AG09319 (cell line): ENCODE measurements around the gene IFNA1.

ENCODE experiments used
- DNase-seq: peaks from one replicate; pipeline ENCODE4 v3.0.0-alpha.2; 2010; ENCODE audit warnings: low read depth; ENCODE audit errors: extremely low read depth
- TF ChIP-seq, protein P1 (sequence below): IDR thresholded peaks from 2 replicates; pipeline ENCODE4 v1.5.1; 2011; ENCODE audit warnings: low read depth, mild to moderate bottlenecking, inconsistent platforms, low read length, moderate library complexity

Gene IFNA1

DNA sequence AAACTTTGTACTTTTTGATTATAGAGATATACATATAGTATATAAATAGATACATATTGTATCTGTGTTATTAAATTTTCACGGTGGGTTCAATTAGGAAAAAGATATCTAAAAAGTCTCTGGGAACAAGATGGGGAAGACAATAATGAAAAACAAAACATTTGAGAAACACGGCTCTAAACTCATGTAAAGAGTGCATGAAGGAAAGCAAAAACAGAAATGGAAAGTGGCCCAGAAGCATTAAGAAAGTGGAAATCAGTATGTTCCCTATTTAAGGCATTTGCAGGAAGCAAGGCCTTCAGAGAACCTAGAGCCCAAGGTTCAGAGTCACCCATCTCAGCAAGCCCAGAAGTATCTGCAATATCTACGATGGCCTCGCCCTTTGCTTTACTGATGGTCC is at the start of gene IFNA1:
Gene IFNA1 (plus strand): TSS at position 301 of the 400 bp plus-strand sequence. CDS start 69 bp downstream, at position 370.
- TF ChIP-seq, protein P1, sequence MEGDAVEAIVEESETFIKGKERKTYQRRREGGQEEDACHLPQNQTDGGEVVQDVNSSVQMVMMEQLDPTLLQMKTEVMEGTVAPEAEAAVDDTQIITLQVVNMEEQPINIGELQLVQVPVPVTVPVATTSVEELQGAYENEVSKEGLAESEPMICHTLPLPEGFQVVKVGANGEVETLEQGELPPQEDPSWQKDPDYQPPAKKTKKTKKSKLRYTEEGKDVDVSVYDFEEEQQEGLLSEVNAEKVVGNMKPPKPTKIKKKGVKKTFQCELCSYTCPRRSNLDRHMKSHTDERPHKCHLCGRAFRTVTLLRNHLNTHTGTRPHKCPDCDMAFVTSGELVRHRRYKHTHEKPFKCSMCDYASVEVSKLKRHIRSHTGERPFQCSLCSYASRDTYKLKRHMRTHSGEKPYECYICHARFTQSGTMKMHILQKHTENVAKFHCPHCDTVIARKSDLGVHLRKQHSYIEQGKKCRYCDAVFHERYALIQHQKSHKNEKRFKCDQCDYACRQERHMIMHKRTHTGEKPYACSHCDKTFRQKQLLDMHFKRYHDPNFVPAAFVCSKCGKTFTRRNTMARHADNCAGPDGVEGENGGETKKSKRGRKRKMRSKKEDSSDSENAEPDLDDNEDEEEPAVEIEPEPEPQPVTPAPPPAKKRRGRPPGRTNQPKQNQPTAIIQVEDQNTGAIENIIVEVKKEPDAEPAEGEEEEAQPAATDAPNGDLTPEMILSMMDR = no peak
- no peak for DNase-seq

DNA sequence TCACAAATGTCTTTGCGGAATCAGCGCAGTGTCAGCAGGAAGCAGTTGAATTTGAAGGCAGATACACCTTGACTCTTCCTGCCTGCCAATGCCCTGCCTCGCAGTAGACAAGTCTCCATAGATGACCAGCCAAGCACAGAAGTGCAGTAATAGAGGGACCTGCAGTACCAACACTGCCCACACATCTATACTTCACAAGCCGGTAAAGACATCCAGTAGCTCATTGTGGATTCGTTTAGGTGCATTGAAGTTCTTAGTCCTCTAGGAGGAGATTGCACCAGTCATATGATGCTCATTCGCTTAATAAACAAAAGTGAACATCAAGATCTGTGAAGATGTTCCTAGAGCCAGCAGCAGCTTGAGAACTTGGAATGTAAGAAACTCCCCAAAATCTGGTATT is 48.0 kb upstream of the IFNA1 start:
- TF ChIP-seq, protein P1 = no peak; the same call in 1 of the 2 replicates
- DNase-seq = no peak

DNA sequence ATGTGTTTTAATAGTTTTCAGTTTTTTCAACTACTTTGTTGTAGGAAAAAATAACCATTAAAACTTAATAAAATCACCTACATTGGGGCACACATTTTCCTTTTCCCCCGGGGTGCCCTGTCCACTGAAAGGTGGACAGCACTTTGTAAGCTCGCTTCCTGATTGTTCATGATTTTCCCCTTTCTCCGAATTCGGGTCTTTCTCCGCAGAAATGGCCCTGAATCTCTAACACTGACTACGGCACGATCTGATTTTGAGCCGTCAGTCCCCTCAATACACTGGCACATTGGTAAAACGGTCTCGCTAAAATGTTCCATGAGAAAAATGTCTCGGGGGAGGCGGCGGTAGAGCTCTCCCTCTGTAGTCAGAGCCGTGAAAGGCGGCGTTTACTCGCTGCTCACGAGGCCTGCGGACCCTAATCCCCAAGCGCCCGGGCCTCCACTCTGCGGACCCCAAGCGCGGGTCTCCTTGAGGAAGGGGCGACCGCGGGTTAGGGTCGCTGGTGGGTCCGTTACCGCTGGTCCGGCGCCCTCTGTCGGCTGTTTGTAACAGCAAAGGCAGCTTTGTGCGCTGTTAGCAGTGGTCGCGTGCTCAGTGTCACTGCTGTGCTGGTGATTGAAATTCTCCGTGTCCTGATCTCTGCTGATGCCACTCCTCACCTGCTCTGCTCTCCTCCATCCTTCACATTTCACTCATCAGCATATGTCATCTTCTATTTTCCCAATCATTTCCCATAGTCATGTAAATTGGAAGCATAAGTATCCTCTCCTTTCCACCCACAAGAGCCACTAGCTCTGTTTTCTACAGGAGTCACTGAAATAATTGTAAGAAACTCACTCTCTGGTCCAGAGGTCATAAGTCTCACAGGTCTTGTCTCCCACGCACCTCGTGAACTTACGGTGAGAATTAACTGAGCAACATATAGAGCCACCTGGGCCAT is 44.2 kb upstream of the IFNA1 start:
- no peak for DNase-seq

DNA sequence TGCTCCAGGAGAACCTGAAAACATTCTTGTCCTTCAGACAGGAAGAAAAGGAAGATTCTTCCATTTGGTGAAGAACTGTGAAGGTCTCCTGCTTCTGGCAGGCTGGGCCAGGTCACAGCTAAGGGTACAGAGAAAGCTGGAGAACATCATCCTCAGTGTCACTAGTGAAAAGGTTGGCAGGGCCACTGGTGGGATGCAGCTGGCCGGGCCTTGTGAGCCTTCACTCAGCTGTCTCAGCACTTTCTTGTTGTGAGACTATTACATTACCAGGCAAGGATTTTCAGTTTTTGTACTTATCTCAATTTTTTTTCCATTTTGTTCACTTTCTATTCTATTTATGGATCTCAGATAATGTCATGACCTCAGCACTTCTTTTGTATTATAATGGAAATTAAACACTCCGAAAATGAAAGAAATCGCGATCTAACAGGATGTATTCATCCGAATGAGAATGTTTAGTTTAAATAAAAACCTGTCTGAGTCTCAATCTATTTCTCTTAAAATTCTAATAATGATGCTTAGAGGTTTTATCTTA is 41.2 kb upstream of the IFNA1 start:
- TF ChIP-seq, protein P1 = no peak
- DNase-seq = no peak

More for the DNA sequence above, 44.2 kb upstream of the IFNA1 start:
- TF ChIP-seq, protein P1 = peak; percentile 89

DNA sequence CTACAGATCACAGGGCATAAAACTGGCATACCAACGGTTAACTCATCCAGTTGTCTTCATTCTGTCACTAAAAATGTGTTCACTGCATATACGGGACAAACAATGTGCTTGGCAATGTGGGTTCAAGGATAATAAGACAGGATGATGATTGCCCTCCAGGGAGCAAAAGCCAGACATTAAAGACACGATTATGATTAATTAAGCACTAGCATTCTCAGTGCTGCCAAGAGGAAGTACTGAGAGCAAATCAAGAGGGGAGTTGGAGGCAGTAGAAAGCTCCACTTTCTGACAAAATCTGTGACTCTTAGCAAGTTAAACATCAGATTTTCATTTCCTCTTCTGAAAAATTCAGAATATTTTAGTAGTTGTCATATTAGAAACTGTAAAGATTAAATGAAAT is 40.3 kb upstream of the IFNA1 start:
- DNase-seq = no peak
- TF ChIP-seq, protein P1 = no peak

DNA sequence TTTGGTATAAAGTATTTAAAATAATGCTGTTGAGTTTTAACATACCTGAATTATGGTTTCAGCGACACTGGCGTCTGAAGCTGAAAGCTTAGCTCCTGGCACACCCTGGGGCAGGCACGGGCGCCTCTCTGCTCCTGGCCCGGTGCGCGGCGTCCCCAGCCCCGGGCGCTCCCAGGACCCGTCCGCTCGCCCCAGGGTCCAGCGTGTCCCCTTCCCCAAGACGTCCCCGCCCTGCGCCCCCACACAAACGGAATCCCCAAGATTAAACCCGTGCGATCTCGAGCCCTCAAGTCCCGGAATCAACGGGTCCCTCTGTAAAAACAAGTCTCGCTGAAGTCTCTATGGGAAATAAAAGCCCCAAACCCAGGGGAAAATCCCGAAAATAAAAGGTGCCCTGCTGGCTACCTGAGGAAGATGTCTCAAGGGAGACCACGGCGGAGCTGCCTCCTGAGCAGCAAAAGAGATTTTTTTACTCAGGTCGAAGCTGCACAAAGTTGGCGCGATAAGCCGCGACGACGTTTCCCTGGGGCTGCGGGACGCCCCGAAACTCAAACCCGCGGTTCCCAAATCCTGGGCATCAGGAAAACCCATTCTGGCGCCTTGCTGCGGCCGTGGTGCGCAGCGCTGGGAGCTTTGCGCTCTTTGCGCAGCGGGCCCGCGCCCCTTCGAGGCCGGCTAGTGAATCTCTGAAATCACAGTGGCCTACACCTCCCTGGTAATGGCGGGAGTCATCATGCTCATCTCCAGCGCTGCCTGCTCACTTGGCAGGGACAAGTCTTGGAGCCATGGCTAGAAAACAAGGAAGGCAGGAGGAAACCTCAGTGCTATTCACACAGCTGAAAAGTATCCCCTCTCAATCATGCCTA is 37.6 kb upstream of the IFNA1 start:
- DNase-seq = no peak

More for the DNA sequence above, 37.6 kb upstream of the IFNA1 start:
- TF ChIP-seq, protein P1 = no peak
